Mammary epithelial cell (primary cell): ENCODE results near the gene ZNF248.

ENCODE experiments used
- CTCF ChIP-seq, 2 donors: IDR thresholded peaks in 1 of 2; conservative IDR thresholded peaks in 1 of 2; 2 replicates each; pipeline ENCODE4 v1.5.1; 2011 to 2012; ENCODE audit warnings: inconsistent platforms in 2 of 2, low read length in 2 of 2, mild to moderate bottlenecking in 2 of 2, control low read depth in 1 of 2, low read depth in 1 of 2; ENCODE audit not compliant: insufficient read depth in 1 of 2; ENCODE audit errors: extremely low read depth in 1 of 2
- EZH2 ChIP-seq: IDR thresholded peaks from 2 replicates; pipeline ENCODE4 v1.6.1; 2012; ENCODE audit warnings: low read length, inconsistent platforms, borderline replicate concordance

- TF ChIP-seq CTCF (conservative IDR thresholded peaks at IDR 0.05 in 1 of 2, IDR thresholded peaks at IDR 0.05 in 1 of 2; ENCODE audit: extremely low read depth in 1 of 2, insufficient read depth in 1 of 2, low read depth in 1 of 2, low read length in 2 of 2) (no peak), EZH2 (no peak)
Observed at GRCh38 chr10:37789590-37789989, 67.8 kb downstream of the ZNF248 start.
